22Rv1 (cell line): Measurements from ENCODE around the gene CELA1.
"Not testable (repeated sequence)": the region's sequence is repeated elsewhere in the genome, so short reads cannot be mapped to it uniquely, and the experiment has no call there.

ENCODE experiments used
- H3K27ac ChIP-seq: fragments of 450-650 bp; 2 replicates; pipeline ENCODE4 v1.5.1; 2017
- ZFX ChIP-seq: fragments of 450-650 bp; IDR thresholded peaks from 2 replicates; pipeline ENCODE4 v1.6.1; 2017; ENCODE audit warnings: antibody characterized with exemption, borderline replicate concordance
- TF ChIP-seq, protein P1 (sequence below): fragments of 450-650 bp; IDR thresholded peaks from 2 replicates; pipeline ENCODE4 v1.5.1; 2017; ENCODE audit warnings: mild to moderate bottlenecking

CELA1 gene

DNA sequence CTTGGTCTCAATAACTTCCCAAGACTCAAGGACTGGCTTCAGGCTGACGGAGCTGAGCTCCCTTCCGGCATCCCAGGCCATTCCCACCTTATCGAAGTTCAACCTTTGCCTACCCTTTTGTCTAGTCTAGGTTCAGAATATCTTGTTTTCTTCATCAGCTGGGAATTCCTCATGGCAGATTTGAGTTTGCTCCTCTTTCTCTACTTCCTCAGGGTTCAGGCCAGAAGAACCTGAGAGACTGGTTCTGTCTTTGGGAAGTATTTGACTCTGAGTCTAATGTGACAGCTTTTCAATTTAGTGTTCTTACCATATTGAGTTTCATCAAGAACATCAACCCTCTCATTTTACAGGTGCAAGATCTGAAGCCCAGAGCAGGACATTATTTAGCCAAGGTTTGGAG lies 24.6 kb downstream of the CELA1 start:
- H3K27ac ChIP-seq: no peak overlapping the region
- TF ChIP-seq, protein P1, sequence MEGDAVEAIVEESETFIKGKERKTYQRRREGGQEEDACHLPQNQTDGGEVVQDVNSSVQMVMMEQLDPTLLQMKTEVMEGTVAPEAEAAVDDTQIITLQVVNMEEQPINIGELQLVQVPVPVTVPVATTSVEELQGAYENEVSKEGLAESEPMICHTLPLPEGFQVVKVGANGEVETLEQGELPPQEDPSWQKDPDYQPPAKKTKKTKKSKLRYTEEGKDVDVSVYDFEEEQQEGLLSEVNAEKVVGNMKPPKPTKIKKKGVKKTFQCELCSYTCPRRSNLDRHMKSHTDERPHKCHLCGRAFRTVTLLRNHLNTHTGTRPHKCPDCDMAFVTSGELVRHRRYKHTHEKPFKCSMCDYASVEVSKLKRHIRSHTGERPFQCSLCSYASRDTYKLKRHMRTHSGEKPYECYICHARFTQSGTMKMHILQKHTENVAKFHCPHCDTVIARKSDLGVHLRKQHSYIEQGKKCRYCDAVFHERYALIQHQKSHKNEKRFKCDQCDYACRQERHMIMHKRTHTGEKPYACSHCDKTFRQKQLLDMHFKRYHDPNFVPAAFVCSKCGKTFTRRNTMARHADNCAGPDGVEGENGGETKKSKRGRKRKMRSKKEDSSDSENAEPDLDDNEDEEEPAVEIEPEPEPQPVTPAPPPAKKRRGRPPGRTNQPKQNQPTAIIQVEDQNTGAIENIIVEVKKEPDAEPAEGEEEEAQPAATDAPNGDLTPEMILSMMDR: no peak
- no peak for TF ChIP-seq ZFX

DNA sequence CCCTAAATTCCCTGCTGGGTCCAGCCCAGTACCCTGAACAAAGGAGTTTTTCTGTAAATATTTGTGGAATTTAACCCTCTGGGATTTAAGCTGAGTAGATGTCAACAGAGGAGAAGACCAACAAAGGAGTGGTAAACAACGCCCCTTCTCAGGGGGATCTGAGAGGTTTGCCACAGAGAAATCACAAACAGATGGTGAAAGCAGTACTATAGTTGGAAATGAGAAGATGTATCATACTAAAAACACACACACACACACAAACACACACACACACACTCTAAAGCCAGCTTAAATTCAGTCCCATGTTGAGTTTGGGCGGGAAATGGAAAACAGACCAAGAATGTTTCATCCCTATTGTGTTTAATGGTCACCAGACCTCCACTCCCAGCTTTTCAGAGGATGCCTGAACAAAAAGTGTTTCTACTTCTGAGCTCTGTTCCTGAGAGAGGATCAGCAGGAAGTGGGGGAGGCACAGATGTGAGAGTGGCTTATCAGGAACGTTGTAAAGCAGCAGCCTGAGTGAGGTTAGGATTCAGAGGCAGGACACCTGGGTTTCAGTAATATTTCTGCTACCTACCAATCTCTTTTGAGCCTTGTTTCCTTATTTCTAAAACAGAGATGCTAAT lies 25.7 kb downstream of the CELA1 start:
- no peak overlapping the region for H3K27ac ChIP-seq

DNA sequence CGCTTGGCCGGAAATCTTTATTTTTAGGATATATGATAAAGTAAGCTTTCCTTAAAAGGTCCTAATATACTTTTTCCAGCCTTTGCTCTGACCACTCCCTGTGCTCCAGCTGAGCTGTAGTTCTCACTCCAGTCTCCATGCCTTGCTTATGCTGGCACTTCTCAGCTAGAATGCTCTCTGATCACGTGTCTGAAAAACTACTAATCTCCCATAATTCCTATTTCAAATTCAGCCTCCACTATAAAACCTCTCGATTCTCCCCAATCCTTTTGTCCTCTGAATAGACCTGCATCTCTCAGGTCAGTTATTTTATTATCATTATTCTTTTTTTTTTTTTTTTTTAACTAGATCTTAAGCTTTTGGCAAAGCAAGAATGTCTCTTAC lies 26.2 kb downstream of the CELA1 start:
- no peak overlapping the region for H3K27ac ChIP-seq
- TF ChIP-seq ZFX: no peak
- TF ChIP-seq, protein P1: no peak

More for the DNA sequence above, 25.7 kb downstream of the CELA1 start:
- TF ChIP-seq, protein P1: no peak
- TF ChIP-seq ZFX: no peak

DNA sequence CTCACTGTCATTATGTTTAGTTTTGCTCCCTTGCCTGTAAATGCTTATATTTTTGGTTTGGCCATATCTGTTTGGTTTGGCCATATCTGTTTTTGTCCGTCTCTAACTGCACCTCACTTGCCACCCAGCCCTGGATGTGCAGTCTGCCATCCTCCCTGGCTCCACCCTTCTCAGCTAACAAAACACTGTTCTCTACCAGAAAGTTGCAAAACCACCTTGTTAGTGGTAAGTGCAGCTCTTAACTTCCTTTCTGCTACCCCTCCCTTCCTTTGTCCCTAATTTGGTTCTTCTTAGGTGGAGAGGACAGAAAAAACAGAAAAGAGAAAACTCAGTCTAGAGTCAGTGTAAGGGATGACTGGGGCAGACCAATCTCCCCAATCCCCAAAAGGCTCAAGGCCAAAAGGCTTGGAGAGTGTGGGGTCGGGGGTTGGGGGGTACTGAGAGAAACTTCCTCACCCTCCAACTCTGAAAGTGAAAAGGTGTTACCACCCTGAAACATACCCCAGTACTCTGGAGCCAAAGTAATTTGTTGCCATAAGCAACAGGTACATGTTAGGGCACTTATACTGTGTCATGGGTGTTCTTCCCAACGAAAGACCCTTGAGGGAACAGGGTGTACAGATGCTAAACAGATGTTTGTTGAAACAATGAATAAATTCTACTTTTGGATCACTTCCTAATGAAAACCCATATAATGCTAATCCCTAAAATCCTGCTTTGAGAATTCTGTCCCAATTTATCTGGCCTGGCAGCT lies 27.5 kb downstream of the CELA1 start:
- TF ChIP-seq ZFX: no peak
- TF ChIP-seq, protein P1: no peak
- no peak overlapping the region for H3K27ac ChIP-seq

DNA sequence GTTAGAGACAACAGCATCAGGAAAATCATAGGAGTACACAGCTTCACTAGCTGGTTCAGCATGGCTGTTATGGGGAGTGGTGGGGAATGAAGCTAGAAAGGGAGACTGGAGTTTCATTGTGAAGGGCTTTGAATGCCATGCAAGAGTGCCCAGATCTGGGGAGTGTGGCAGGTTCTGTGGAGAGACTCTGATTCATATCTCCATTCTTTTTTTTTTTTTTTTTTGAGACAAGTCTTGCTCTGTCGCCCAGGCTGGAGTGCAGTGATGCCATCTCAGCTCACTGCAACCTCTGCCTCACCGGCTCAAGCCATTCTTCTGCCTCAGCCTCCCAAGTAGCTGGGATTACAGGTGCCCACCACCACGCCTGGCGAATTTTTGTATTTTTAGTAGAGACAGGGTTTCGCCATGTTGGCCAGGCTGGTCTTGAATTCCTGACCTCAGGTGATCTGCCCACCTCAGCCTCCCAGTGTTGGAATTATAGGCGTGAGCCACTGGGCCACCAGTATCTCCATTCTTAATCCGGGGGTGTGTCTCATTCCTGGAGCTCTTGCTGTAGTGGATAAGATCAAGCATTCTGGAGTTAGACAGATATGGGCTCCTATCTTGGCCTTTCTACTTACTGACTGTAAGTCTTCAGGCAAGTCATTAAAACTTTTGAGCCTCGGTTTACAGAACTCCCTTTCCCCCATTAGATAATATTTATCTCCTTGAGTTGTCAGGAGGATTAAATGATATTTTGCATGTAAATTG lies 28.2 kb downstream of the CELA1 start:
- H3K27ac ChIP-seq: not testable (repeated sequence)

DNA sequence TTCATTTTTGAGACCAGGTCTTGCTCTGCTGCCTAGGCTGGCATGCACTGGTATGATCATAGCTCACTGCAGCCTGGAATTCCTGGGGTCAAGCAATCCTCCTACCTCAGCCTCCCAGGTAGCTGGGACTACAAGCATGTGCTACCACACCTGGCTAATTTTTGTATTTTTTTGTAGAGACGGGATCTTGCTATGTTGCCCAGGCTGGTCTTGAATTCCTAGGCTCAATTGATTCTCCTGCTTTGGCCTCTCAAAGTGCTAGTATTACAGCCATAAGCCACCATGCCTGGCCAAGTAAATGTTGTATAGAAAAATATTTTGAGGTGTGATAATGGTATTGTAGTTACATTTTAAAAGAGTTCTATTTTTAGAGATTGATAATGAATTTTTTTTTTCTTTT lies 35.1 kb downstream of the CELA1 start:
- TF ChIP-seq, protein P1: no peak
- TF ChIP-seq ZFX: no peak

DNA sequence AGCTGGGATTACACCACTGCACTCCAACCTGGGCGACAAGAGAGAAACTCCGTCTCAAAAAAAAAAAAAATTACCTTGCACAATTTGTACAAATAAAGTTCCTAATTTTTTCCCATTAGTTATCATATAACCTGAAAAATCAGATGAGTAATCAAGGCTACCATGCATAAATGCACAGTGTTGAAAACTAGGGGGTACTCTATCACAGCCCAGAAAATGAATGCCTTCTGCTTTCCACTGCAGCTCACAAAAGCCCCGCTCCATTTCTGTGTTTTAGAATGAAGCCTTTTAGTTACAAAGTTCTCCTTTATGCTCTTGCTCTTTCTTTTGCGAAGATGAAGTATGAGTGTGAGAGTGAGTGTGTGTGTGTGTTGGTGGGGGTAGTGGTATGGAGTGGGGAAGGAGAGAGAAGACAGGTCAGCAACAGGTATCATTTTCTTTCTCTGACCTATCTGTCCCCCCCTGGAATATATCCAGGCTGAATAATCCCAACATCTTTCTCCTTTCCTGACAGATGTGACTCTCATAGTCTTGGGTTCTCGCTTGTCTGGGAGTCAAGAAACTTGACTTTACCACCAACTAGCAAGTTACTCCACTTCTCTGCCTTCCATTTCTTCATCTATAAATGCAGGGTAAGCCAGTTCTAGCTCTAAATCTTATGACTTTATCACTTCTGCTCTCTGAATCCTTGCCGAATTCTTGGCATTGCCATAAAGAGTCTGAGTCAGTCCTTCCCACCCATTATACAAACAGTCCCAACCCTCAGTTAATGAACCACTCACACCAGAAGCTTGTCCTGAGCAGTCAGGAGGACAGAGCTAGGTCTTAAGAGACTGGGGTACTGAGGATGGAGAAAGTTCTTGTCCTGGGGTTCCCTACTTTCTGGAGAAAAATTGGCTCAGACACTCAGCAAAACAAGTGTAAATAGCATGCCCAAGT lies 38.6 kb downstream of the CELA1 start:
- TF ChIP-seq, protein P1: no peak
- TF ChIP-seq ZFX: no peak
- peak overlapping the region; percentile 50 for H3K27ac ChIP-seq

More for the DNA sequence above, 35.1 kb downstream of the CELA1 start:
- no peak overlapping the region for H3K27ac ChIP-seq
